Ishikawa (cell line): ENCODE results near the gene PNPLA2.

Experiments used
- NFIC ChIP-seq: IDR thresholded peaks from 2 replicates; pipeline ENCODE4 v1.6.1; 2012
- REST ChIP-seq: IDR thresholded peaks from 2 replicates; pipeline ENCODE4 v1.6.1; 2012; ENCODE audit warnings: low read depth, mild to moderate bottlenecking

DNA sequence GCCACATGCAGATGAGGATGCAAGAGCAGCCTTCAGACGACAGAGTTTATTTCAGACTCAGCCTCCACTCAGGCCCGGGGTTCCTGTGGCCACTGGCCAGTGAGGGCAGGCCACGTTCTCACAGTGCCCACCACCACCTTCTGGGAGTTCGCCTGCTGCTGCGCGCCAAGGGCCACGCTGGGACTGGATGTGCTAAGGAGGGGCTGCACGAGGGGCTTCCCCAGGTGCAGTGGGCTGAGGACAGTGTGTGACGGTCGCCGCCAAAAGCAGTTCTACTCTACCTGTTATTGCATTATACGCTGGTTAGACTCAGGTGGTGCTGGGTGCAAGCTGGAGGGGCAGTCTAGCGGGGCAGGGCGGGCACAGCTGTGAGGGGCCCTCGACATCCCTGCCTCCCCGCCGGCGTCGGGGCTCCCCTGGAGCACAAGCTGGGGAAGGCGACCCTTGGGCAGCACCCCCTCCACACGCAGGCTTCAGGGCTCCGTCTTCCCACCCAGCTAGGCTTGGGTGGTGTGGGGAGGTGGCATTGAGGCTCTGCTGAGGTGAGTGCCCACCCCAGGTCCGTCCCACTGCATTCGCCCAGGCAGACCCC is 31.5 kb upstream of the PNPLA2 start:
- no peak for TF ChIP-seq REST
- no peak for TF ChIP-seq NFIC
